Left renal cortex interstitium (tissue), 4 donors: Measurements from ENCODE around the gene MMP13. TPM values are rescaled to one million over a fixed set of nuclear protein-coding genes. Genes with fewer than 3 reads are reported as not detected.
"Not testable (repeated sequence)": the region's sequence is repeated elsewhere in the genome, so short reads cannot be mapped to it uniquely, and the experiment has no call there.

ENCODE experiments used
- DNase-seq, 4 donors: peaks; one replicate each; pipeline ENCODE4 v3.0.0-alpha.2; 2013; ENCODE audit warnings: low read depth in 4 of 4, low spot score in 2 of 4, missing footprints in 1 of 4
- polyA plus RNA-seq, 4 donors: library from polyadenylated mRNA; unstranded; fragments of 120-200 nt; gene quantifications; one replicate each; pipeline ENCODE4 v1.2.1, GENCODE V29; 2013; ENCODE audit not compliant: insufficient read length in 4 of 4

MMP13 gene
- polyA plus RNA-seq = under 1 TPM in 1 of 4 donors, not detected in 3; 0.13 TPM

DNA sequence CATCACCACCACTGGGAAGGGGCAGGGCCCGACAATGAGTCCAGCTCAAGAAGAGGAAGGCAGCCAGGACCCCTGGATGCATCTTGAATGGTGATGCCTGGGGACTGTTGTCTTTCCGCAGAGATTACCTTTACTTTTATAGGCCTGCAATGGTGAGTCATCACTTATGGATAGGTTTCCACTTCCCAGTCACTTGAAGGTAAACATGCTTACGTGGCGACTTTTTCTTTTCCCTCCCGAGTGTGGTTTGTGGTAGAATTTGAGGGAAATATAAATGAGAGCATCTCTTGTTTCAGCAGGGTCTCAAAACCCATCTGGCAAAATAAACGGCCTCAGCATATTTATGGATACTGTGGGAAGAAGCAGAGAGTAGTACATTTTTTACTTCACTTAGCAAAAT lies at the start of gene MMP13:
TSS of gene MMP13 (minus strand) at position 109 of the 400 bp plus-strand sequence. CDS start at position 82, 27 bp downstream.
- no peak for DNase-seq

- not testable (repeated sequence) for DNase-seq
Observed at GRCh38 chr11:103004234-103004633, 48.7 kb upstream of the MMP13 start.

- DNase-seq = no peak
Observed at GRCh38 chr11:102994105-102994504, 38.6 kb upstream of the MMP13 start.

DNA sequence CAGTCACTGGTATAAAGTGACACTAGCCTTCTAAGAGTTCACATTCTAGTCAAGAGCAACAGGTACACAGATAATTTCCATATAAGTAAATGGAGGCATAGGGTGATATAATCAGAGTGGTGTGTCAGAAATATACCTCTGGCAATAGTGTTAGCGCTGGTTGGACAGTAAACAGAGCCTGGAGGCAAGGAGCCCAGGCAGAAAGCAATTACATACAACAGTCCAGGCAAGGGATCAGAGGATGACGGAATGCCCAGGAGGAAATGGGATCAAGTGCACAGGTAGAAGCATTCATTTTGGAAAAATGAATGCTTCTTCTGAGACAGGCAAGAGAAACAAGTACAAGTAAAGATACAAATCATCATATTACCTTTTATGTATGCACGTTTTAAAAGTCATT lies 36.2 kb upstream of the MMP13 start:
- no peak for DNase-seq

DNA sequence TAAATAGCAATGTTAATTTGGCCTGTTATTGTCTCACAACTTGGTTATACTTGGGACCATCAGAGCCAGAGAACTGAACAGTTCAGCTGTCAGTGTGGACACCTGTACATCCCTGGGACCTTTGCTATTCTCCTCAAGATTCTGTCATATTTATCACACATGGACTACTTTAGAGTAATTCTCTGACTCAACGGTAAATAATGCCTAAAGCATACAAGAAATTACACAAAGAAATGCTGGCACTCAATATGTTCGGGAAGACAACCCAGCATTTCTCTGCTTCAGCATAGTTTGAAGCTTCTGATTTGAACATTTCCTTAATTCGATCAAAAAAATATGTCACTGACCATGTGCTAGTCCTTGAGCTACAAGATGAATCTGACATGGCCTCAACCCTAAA lies 34.6 kb upstream of the MMP13 start:
- no peak for DNase-seq

DNA sequence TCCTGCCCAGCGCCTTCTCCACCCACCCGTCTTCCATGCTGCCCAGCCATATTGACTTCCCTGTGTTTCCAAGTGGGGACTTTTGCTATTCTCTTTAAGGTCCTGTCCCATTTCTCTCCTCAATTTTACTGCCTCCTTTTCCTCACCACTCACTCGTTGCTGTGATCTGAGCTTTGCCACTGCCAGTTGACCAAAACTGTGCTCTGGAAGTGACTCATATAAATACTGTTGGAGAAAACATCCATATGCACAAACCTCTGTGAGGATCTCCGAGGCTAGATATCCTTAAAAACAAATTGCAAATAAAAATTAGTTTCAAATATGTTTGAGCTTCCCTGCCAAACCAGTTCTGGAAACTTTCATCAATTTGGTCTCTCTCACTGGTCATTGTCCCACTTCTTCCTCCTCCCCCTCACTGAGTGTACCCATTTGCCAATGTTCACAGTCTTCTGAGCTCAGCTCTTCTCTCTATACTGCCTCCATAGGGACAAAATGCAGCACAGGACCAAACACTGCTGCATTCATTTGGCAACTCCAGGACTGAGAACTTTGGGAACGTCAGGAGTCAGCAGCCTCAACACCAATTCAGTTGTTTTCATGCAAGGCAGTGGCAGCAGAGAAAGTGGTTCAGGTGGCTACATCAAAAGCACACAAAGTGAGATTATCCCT lies 34.0 kb upstream of the MMP13 start:
- no peak for DNase-seq

DNA sequence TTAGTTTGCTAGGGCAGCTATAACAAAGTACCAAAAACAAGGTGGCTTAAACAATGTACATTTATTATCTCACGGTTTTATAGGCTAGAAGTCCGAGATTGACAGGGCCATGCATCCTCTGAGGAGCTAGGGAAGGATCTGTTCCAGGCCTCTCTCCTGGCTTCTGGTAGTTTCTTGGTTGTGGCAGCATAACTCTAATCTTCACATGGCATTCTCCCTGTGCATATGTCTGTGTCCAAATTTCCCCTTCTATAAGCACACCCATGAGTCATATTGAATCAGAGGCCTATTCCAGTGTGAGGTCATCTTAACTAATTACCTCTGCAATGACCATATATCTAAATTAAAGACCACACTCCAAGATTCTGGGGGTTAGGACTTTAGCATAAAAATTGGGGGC lies 31.3 kb upstream of the MMP13 start:
- DNase-seq = no peak

- no peak for DNase-seq
Observed at GRCh38 chr11:102985850-102986249, 30.3 kb upstream of the MMP13 start.

GRCh38 chr11:102983486-102983885 lies 28.0 kb upstream of the MMP13 start:
- no peak for DNase-seq

DNA sequence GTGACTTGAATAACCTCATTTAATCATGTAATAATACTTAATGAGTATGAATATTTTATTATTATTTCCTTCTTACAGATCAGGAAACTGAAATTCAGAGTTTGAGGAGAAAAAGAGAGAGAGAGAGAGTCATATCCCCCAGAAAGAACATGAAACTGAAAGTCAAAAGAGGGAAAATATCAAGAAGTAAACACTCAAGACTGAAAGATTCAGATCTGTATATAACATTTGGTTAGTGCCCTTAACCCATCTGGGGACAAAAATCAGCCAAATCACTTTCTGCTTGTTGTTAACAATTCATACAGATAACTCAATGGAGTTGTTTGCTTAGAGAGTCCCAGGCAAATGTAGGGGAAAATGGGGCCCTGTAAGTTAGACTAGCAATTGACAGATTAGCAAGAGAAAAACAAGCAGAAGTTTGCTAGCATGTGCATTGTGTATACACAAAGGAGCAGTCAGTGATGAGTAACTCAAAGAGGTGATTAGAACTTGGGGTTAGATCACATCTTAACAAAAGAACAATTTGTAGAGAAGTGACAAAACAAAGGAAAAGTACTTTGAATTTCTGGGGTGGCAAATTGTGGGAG lies 25.9 kb upstream of the MMP13 start:
- no peak for DNase-seq

DNA sequence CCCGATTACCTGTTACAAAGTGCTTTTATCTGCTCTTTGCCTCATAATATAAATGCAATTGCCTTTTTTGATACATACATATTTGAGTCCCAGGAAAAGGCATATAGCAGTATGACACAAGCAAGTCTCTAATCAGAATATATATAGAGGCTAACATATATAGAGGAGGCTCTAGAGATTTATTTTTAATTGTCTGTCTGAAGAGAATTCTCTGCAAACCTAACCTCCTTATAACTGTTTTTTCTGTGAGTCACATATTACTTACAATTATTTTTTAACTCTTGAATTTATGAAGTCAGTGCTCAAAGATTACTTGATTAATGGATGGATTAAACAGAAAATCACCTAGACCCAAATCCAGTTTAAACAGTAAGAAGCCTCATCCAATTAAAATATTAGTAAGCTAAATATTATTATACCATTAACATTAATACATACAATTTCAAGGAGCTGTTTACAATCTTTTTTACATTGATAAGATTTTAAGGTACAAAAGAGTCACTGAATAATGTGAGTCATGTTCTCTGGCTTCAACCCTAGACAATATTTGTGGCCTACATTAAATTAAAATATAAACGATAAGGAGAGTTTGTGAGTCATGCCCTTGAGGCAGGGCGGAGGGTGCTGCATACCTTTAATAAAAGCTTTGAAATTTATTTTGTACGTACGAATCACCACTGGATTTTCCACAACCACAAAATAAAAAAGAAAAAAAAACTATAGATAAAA lies 19.2 kb upstream of the MMP13 start:
- no peak for DNase-seq

GRCh38 chr11:102973698-102974097 lies 18.2 kb upstream of the MMP13 start:
- DNase-seq = not testable (repeated sequence)

GRCh38 chr11:102972853-102973252 lies 17.3 kb upstream of the MMP13 start:
- no peak for DNase-seq

GRCh38 chr11:102971766-102972165 lies 16.2 kb upstream of the MMP13 start:
- no peak for DNase-seq

DNA sequence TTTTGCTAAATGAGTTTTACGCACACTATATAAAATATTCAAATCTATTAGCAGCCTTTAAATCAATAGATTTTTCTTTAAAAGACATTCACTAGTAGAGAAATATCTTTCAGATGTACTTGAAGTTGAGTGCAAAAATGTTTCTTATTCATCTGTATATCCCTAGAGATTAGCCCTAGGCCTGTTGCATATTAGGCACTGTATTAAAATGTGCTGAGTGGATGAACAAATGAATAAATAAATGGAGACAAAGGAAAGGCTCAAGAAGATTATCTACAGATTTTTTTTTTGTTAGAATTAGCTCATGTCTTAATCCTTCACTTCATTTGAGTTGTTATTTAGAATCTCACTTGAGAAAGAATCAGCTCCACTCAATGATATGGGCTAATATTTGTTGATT lies 12.0 kb upstream of the MMP13 start:
- no peak for DNase-seq

GRCh38 chr11:102966011-102966410 lies 10.5 kb upstream of the MMP13 start:
- DNase-seq = no peak

DNA sequence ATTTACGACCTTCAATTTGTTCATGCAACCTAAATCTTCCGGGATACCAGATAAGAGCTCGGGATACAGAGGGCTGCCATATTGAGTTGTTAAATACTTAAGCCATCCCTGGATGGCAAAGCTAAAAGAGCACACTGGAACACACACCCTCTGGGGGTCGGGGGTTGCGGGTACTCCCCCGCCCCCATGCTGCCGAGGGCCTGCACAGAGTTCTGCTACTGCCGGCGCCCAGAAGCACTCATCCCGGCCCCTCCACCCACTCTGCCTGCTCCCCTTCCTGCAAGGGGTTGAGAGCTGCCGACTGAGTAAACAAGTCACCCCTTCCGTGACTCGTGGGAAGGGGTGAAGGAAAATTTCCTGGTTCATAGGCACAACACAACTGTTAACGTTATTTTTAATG lies 9.3 kb upstream of the MMP13 start:
- DNase-seq = no peak

- no peak for DNase-seq
Observed at GRCh38 chr11:102957953-102958352, 2.4 kb upstream of the MMP13 start.

DNA sequence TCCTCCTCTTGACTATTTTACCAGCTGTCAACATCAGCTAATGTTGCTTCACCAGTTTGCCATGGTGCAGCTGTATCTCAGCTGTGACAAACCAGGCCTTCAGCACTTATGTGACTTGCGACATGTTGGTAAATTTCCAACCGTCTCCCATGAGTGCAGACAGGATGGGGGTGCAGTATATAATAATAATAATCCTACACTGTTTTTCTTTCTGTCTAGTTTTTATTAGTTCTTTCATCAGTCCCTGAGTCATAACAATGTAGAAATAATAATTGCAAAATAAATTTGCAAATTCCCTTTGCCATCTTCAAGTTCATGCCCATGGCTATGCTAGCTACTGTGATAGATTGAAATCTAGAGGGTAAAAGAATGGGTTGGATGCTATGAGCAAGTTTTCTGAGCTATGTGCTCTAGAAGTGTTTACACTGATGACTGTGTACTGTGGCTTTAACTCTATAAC lies 4.9 kb downstream of the MMP13 start:
- no peak for DNase-seq

GRCh38 chr11:102946237-102946636 lies 9.3 kb downstream of the MMP13 start:
- no peak for DNase-seq

- DNase-seq = peak in 3 of 4 donors; percentile 31 to 62 (median 44)
Observed at GRCh38 chr11:102940714-102941588, 14.6 kb downstream of the MMP13 start.
